Activated CD8-positive, alpha-beta memory T cell treated with anti-CD3 and anti-CD28 coated beads for 1 hour (primary cell): ENCODE results near the gene SALL4.
"Not testable (repeated sequence)": the region's sequence is repeated elsewhere in the genome, so short reads cannot be mapped to it uniquely, and the experiment has no call there.

Experiments used
- DNase-seq, 2 donors: peaks; one replicate each; pipeline ENCODE4 v3.0.0-alpha.2; 2020; ENCODE audit warnings: low read depth in 1 of 2; ENCODE audit errors: extremely low read depth in 1 of 2

SALL4 gene

DNA sequence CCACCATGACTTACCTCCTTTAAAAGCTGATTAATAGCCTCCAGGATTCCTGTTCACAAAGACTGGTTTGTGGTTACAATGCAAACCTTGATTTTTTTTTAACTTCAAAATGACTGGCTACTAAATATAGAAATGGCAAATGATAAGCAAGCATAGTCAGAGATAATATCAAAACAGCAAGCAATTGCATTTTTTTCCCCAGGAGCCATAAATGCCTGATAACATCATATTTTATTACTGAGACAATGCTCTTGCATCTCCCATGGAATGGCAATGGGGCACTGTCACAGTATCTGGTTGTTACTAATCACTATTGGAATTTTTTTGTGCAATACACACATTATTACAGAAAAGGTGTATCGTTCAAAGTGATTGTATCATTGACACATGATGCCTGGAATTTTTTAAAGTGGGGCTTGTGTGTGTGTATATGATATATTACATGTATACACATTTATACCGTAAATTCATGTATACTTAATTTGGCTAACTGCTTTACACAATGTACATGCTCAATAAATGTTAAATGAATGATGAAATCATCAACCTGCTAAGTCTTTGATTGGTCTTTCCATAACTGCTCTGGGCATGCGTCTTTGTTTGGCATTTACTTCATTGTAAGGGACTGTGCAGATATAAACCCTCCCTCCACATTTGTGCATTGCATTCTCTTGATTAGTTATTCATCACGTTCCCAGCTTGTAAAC is 980 bp upstream of the SALL4 start:
- no peak for DNase-seq

DNA sequence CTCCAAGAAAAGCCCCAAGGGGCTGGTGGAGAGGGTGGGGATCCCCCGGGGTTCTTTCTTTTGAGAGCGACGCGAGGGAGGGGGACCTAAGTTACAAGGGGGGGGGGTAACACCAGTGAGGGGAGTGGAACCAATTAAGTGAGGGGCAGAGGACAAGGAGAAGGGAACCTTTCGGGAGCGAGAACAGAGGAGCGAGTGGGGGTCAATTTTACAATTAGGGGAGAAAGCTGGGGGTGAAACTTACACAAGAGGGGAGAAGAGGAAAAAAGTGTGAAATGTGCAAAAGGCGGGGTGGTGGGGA is 548 bp downstream of the SALL4 start:
- DNase-seq: no peak

DNA sequence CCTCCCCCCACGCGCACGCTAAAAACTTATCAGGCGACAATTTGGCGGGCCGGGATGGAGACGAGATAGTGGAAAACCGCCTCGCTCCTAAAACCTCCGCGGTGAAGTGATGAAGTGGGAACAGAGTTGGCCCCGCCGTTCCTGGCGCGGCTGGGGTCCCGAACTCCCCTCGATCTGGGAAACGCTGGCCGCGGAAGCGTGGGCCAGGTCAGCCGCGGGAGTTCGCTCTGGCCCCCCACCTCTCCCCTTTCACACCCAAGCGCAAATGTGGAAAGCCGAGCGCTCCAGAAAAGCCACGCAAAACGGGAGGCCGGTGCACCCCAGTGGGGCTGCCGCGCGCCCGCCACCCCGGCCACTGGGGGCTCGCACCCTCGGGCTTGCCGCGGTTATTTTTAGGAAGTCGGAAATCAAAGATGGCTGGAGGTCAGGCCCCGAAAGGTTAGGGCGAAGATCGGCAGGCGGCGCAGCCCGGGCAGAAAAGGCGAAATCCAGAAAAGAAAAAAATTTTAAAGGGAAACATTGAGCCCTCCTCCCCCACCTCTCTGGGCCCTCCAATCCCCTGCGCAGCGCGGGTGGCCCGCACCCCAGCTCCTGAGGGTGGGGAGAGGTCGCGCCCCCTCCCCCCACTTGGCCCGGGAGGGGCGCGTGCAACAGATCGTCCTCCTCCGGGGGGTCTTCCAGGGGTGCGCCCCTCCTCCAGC is 1.0 kb downstream of the SALL4 start:
- DNase-seq: no peak

DNA sequence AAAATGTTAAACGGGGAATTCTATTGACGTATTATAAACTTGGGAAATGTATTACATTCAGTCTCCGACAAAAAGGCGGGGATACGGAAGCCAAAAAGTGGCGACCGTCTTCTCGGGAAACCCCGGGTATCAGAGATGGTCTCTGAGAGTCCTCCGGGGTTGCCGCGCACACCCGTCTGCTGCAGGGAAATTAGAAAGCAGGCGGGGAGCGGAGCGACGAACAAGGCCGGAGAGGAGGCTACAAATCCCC is 1.5 kb downstream of the SALL4 start:
- no peak for DNase-seq

DNA sequence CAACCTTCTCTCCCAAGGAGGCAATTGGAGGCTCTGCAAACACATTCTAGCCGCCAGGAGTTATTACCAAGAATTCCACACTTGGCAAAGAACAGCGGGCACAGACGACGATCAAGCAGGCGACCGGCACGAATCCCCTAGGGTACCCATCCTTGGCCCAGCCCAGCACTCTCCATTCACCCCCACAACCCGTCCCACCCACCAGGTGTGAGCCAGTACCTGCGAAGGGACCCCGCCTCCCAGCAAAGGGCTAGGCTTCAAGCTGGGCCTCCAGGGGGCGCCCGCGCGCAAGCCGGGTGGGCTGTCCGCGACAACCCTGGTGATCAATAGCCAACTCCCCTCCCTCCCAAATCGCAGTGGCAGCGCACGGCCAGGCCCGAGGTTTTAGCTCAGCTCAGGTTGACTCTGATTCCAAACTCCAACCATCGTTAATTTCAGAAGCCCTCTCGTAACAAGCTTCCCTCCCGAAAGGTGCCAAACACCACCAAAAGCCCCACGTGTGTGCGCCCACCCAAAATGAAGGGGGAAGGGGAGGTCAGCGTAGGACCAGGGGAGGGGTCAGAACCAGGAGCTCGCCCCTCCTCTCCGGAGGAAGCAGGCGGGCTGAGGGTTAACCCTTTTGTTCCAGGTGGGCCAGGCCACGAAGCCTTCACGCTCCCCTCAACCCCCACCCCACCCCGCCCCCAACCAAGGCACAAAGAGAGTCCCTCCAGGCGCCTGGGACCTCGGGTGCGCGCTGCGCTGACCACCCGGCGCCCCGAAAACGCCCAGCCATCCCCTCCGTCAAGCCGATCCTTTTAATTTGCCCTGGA is 2.1 kb downstream of the SALL4 start:
- DNase-seq: peak in 1 of 2 donors; percentile 46

DNA sequence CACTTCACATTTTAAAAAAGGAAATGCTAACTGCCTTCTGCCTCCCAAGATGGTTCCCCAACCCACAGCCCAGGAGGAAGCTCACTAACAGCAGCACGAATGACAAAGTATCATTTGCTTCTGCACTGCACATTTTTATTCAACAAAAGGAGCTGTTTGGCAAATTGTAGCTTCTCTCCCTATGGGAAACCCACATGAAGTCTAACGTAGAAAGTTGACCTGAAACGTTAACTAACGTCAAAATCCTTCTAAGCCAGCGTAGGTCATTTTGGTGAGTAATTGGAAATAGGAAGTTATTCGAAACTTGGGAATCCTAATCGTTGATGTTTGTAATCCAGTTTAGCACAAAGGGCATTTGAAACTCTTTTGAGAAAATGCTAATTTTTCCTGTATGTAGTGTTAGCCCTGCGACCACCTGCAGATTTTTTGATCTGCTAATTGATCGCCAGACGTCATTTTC is 2.9 kb downstream of the SALL4 start:
- DNase-seq: no peak

DNA sequence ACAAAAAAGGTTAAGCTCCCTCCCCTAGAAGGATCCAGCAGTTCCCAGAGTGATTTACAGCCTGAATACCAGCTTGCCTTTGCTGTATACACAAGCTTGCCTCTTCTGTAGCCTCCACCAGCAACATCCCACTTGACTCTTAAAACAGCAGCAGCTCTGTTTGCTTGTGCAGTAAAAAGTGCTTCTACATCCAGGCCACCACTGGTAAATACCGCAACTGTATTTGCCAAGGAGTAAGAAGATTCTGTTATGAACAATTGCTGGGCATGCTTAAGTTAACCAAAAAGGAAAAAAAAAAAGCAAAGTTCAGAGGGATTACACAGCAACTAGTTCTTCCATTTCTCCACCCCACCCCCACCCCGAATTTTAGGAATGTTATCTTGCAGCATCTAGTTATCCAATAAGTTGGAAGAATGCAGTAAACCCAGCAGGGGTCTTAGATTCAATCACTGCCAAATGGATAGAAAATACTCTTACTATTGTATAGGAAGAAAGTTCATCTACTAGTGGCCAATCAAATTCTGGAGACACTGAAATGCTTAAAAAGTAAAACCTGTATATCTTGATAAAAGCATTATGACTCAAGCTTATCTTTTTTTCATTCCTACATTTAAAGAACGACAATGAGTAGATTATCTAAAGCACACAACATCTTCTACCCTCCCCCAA is 4.8 kb downstream of the SALL4 start:
- no peak for DNase-seq

DNA sequence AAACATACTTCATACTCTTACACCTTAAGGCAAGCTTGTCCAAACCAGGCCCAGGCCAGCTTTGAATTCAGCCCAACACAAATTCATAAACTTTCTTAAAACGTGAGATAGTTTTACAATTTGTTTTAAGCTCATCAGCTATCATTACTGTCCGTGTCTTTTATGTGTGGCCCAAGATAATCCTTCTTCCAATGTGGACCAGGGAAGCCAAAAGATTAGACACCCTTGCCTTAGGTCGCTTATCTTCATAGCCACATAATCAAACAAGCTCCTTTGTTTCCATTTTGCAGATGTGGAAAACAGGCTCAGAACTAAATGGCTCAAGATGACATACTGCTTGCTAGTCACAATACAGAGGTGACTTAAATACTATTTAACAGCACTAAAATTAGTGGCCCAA is 6.0 kb downstream of the SALL4 start:
- DNase-seq: no peak

DNA sequence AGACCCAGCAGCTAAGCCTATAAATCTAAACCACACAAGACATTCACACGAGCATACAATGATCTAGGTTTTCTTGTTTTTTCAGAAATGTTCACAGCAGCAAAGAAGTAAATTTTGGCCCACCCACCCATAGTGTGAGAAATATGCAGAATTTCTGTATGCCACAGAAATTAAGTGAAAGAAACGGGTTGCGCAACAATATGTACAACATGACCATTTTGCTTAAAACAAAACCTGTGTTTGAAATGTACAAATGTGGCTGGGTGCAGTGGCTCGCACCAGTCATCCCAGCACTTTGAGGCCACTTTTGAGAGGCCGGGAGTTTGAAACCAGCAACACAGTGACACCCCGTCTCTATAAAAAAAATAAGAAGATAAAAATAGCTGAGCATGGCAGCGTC is 9.4 kb downstream of the SALL4 start:
- no peak for DNase-seq

DNA sequence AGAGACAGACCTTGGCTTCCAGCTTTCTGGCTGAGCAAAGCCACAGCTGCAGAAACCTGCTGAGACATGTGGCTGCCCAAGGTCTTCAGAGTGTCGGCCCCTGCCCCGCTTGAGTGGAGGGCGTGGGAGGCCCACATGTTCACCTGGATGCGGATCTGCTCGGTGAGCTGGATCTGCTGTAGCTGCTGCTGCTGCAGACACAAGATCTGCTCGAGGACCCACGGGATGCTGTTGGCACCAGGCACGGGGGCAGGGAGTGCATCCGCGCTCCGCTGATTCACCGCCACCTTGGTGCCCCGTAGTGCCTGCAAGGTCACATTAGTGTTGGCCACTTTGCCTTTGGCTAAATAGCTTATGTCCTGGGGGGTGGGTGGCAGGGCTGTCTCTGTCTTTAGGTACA is 10.7 kb downstream of the SALL4 start:
- no peak for DNase-seq

DNA sequence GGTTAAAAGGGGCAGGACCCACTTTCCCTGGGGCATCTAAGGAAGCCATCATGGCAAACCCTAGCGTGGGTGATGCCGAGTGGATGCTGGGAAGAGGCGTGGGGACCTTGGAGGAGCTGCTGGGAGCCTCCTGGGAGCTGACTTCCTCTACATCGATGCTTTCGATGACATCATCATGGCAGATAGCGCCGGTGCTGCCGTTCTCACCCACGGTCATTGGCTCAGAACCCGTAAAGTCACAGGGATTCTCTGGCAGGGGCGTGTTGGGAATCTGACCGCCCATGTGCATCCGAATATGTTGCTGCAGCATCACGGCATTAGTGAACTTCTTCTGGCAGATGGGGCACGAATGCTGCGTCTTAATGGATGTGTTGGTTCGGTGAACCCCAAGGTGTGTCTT is 12.1 kb downstream of the SALL4 start:
- DNase-seq: no peak

DNA sequence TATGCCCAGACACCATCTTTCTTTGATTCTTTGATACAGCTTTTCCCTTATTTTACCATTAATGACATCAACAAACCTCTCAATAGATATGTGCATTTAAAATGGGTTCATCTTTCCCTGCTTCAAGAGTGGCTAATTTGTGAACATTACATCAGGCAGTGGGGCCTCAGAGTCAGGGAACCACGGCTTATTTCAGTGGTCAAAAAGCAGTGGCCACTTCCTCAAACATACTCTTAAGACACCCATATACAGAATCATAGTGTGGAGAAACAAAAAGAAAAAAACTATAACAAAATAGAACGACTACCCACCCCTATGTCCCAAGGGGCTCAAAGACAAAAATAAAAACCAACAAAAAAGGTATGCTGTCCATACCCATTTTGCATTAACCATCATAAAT is 12.9 kb downstream of the SALL4 start:
- DNase-seq: no peak

DNA sequence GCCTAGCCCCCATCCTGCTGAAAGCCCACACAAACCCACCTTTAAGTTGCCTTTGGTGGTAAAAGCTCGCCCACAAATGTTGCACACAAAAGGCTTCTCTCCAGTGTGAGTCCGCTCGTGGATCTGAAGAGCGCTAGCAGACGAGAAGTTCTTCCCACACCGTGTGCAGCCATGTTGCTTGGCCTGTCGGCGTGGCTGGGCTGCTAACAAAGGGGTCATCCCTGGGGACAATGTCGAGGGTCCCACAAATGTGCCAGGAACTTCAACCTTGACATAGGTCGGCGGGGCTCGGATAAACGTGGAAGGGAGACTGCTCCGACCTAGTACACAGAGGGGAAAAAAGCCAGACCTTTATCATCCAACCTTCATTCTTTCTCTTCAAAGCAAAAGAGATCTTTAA is 13.5 kb downstream of the SALL4 start:
- DNase-seq: no peak

DNA sequence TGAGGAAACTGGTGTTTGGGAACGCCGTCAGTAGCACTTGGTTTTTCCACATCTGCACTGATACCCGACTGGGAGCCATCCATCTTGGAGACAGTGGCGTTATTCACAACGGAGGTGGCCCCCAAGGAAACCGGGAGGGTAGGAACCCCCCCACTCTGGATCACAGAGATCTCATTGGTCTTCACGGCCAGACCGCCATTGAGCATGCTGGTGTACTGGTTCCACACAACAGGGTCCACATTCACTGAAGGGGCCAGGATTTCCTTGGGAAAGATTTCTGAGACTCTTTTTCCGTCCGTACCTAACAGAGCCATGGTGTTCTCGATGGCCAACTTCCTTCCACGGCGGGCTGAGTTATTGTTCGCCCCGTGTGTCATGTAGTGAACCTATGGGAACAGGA is 18.0 kb downstream of the SALL4 start:
- DNase-seq: no peak

DNA sequence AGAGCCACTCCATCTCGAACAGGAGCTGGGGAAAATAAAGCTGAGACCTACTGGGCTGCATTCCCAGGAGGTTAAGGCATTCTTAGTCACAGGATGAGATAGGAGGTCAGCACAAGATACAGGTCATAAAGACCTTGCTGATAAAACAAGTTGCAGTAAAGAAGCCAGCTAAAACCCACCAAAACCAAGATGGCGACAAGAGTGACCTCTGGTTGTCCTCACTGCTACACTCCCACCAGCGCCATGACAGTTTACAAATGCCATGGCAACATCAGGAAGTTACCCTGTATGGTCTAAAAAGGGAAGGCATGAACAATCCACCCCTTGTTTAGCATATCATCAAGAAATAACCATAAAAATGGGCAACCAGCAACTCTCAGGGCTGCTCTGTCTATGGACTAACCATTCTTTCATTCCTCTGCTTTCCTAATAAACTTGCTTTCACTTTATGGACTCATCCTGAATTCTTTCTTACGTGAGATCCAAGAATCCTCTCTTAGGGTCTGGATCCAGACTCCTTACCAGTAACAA is 24.0 kb downstream of the SALL4 start:
- DNase-seq: not testable (repeated sequence)

DNA sequence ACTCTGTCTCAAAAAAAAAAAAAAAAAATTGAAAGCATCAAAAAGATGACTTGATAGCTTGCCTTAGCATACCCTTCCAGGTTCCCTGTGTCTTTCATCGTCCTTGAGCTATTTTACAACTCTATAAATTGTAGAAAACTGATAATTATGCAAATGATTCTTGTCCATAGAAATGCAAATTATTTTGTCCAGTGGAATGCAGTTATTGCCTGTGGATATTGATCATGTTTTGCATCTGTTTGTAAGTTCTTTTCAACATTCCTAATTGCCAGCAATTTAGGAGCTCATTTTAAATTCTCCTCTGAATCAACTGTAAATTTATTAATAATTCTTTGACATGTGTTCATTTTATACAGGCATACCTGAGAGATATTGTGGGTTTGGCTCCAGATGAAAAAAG is 27.1 kb downstream of the SALL4 start:
- DNase-seq: no peak

DNA sequence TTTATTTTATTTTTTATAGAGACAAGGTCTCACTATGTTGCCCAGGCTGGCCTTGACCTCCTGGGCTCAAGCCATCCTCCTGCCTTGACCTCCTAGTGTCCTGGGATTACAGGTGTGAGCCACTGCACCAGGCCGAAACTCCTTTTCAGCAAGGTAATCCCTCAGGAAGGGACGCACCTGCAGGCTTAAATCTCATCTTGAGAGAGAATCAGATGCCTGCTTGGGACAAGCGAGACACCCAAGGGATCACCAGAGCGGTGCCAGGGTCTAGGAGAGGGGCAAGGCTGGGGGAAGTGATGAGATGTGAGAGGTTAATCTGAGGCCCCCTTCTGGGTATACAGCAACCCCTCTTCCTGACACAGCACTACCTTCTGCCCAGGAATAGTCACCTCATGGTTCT is 30.1 kb downstream of the SALL4 start:
- DNase-seq: no peak

DNA sequence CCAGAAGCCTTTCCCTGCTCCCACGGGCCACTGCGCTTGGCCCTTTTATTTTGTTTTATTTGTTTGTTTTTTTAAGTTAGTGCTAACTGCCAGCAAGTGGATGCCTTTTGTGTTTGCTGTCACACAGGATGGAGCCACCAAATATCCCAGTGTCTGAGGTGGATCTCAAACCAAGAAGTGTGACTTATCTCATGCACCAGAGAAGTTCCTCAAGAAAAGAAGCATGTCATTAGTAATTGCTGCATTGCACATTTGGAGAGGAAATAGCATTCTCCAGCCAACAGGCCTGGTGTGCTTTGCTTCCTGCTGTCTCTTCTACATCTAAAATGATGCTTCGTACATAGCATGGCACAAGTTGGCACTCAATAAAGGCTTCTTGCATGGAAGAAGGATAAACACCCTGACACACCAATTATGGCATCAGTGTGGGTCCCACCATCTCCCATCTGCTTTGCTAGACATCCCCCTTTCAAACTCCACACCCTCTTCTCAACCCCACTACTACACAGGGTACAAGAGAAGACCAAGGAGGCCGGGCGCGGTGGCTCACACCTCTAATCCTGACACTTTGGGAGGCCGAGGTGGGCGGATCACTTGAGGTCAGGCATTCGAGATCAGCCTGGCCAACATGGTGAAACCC is 32.2 kb downstream of the SALL4 start:
- DNase-seq: no peak

DNA sequence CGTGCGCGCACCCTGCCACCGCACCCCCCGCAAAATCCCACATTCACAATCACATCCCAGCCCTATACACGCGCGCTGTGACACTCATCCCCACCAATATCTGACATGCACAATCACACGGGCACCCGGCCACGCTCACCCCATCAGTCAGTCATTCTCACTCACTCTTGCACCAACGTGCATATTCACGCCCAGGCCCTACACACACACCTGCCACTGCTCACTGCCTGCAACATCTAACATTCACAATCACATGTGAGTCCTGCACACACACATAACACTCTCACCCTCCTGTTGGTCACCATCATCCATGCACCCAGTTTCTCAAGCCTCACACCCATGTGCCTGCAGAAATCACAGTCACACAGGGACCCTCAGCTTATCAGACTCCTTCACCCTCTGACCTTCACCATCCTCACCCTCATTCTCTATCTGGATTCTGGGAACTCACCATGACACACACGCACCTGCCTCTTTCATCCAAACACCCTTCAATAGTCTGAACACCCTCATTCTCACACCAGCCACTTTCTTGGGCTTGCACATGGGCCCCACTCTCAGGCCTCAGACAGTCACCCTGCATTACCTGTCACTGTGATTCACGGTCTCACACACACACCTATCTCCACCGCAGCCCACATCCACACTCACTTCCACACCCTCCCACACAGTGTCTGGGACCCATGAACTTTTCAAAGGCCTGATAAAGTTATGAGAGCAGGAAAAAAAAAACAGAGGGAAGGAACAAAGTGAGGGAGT is 33.4 kb downstream of the SALL4 start:
- no peak for DNase-seq
